Stimulated activated CD8-positive, alpha-beta memory T cell treated with anti-CD3 and anti-CD28 coated beads, Interleukin-12 subunit alpha, Interleukin-12 subunit beta, amount 100 ng/mL, for 1 hour (primary cell): ENCODE measurements around the gene CLEC10A.

Experiments used
- DNase-seq: peaks from one replicate; pipeline ENCODE4 v3.0.0-alpha.2; 2020; ENCODE audit warnings: low read depth

Gene CLEC10A

DNA sequence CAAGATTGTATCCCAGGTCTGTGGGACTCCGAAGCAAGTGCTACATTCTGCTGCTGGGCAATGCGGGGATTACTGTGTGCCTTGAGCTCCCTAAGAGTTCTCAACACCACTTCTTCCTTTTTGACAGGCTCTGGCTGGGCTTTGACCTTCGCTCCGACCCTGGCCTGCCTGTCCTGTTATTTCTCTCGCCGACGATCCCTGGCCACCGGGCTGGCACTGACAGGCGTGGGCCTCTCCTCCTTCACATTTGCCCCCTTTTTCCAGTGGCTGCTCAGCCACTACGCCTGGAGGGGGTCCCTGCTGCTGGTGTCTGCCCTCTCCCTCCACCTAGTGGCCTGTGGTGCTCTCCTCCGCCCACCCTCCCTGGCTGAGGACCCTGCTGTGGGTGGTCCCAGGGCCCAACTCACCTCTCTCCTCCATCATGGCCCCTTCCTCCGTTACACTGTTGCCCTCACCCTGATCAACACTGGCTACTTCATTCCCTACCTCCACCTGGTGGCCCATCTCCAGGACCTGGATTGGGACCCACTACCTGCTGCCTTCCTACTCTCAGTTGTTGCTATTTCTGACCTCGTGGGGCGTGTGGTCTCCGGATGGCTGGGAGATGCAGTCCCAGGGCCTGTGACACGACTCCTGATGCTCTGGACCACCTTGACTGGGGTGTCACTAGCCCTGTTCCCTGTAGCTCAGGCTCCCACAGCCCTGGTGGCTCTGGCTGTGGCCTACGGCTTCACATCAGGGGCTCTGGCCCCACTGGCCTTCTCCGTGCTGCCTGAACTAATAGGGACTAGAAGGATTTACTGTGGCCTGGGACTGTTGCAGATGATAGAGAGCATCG lies 41.8 kb downstream of the CLEC10A start:
- DNase-seq = no peak

DNA sequence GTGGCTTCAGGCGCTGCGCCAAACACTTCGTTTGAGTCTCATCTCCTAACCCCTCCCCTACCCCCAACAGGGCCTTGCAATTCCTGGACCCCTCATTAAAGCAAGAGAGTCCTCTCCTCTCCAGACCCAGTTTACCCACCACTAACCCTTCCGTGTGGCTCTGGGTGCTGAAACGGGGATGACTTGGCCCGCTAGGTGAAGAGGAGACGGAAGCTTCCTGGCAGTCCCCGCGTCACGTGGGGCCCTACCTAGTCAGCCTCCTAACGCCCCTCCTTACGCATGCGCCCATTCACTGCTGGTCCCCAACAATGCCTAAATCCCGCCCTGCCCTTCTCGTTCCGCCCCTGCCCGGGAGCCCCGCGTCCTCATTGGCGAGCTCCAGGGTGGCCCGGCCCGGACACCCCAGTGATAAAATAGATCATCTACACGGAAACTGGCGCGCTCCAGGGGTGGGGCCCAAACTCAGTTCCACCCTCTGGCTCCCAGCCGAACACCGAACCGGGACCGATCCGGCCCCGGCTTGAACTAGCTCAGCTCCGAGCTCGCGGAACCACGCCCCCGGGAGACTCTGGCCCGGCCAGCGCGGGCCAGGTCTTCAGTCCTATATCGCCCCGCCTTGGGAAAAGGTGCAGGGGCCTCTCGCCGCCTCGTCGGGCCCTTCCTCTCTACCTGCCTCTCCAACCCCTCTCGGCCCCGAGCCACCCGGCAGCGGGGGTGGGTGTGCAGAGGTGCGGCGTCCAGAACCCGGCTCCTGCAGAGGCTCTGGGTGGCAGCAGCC lies 44.3 kb downstream of the CLEC10A start, which contains the start of gene SLC16A13:
Gene SLC16A13, plus strand, starts transcription at position 425 of the 778 bp plus-strand sequence. CDS start 368 bp downstream, outside the sequence.
- peak; percentile 97 for DNase-seq

DNA sequence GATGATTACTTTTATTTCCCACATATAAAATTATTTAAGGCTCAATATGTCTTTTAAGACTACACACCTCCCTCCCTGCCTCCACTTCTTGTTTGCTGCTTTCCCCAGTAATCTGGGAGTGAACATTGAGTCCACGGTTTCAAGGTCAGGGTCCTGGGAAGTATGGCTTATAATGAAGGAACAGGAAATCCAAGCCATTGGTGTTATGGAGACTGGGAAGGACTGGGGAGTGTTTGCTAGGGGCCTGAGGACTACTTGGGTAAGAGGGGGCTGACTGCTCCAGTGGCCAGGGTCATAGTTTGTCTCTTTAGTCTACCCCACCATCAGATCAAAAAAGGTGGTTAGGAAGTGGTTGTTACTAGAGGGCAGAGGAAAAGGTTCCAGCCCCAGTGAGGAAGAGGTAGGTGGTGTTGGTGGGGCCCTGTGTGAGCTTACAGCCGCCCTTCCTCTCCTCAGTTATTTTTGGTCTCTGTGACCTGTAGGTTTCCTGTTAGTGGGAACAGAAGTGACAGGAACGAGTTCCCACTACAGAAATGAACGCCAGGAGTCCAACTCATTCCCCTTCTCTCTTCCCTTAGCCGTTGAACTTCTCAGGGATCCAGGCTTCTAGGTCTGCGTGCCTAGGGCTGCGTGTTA lies 45.0 kb downstream of the CLEC10A start:
- DNase-seq = no peak

DNA sequence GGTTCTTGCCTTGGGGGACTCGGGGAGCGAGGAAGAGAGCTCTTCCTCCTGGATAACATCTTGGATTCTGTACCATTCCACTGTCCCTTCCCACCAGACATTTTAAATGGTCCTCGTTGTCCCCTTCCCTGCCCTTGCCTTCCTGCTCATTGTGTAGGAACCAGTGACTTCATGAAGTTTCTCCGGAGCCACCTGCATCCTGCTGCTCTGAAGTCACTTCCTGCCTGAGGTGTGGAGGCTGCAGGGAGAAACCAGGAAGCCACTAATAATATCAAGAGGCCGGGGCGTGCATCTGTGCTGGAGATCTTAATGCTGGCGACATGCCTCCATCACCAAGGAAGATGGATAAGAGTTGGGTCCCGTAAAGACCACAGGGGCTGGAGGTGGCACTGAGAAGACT lies 50.4 kb downstream of the CLEC10A start:
- no peak for DNase-seq

DNA sequence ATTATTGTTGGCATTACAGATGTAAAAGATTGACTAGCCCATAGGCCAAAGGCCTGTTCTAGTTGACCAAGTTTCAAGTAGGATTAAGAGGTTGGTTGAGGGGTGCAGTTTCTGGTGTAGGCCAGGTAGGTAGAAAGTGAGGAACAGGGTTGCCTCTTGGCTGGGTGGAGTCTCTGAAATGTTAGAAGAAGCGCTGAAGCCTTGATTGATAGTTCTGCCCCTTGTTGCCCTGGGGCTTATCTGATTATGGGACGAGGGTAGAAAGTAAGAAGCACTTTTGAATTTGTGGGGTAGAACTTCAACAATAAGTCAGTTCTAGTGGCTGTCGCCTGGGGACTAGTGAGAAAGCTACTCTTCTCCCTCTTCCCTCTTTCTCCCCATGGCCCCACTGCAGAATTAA lies 51.0 kb downstream of the CLEC10A start:
- no peak for DNase-seq

DNA sequence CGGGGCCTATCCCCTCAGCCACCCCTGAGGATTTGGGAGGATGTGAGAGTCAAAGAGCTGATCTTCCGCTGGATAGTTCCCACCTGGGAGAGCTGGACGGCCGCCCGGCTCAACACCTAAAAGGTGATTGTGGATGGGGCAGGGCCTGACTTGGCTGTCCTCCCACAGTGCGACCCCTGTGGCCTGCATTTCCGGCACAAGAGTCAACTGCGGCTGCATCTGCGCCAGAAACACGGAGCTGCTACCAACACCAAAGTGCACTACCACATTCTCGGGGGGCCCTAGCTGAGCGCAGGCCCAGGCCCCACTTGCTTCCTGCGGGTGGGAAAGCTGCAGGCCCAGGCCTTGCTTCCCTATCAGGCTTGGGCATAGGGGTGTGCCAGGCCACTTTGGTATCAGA lies 52.7 kb downstream of the CLEC10A start:
- DNase-seq = no peak

DNA sequence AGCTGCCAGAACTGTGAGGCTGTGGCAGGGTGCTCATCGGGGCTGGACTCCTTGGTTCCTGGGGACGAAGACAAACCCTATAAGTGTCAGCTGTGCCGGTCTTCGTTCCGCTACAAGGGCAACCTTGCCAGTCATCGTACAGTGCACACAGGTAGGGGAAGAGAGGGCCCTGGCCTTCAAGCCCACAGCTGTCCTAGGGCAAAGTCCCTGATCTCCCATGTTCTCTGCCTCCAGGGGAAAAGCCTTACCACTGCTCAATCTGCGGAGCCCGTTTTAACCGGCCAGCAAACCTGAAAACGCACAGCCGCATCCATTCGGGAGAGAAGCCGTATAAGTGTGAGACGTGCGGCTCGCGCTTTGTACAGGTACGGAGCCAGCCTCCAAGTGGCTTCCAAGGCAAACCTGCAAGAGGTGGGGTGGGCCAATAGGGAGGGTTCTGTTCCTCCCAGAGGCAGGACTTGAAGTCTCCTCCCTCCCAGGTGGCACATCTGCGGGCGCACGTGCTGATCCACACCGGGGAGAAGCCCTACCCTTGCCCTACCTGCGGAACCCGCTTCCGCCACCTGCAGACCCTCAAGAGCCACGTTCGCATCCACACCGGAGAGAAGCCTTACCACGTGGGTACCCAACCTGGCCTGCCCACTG lies 53.5 kb downstream of the CLEC10A start:
- no peak for DNase-seq

DNA sequence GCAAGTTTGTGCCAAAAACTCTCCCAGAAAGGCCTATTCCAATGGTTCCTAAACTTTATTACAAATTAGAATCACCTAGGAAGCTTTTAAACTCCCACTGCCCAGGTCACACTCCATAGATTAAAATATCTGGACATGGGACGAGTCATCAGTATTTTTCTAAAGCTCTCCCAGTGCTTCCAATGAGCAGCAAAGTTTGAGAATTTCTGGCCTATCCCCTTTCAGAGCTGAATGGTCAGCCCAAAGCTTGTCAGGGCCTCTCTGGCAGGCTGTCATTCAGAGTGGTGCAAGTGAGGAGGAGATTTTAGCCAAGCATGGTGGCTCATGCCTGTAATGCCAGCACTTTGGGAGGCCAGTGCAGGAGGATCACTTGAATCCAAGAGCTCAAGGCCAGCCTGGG lies 54.8 kb downstream of the CLEC10A start:
- no peak for DNase-seq
